MM.1S (cell line): Measurements from ENCODE around the gene VWA7.

ENCODE experiments used
- CTCF ChIP-seq: fragments of 300-600 bp; sonication (generic); IDR thresholded peaks from 2 replicates; pipeline ENCODE4 v1.5.1; 2016; ENCODE audit warnings: antibody characterized with exemption, low read length, mixed read lengths
- EZH2 ChIP-seq: fragments of 300-600 bp; sonication (generic); optimal IDR thresholded peaks from 2 replicates; pipeline ENCODE3; 2017; ENCODE audit warnings: low read depth, mild to moderate bottlenecking, antibody characterized with exemption, low read length, mixed read lengths
- EZH2phosphoT487 ChIP-seq: fragments of 300-600 bp; sonication (generic); IDR thresholded peaks from 2 replicates; pipeline ENCODE4 v1.6.1; 2018; ENCODE audit warnings: antibody characterized with exemption, low read length

- TF ChIP-seq CTCF (peak; percentile 69), EZH2phosphoT487 (no peak), EZH2 (no peak)
Observed at GRCh38 chr6:31795616-31796298, 18.6 kb upstream of the VWA7 start, which contains the start of gene VARS1.
